SU-DHL-6 (cell line): ENCODE measurements around the gene AHSA1.

Source experiments
- CTCF ChIP-seq: fragments of 200-600 bp; sonication (generic); IDR thresholded peaks from one replicate; pipeline ENCODE4 v1.5.1; 2017; ENCODE audit warnings: antibody characterized with exemption, mild to moderate bottlenecking, low read length, moderate library complexity; ENCODE audit not compliant: insufficient read depth, poor library complexity, severe bottlenecking
- EZH2phosphoT487 ChIP-seq: fragments of 200-600 bp; sonication (generic), shearing (Covaris generic); conservative IDR thresholded peaks from 2 replicates; pipeline ENCODE4 v1.6.1; 2018; ENCODE audit warnings: mild to moderate bottlenecking, antibody characterized with exemption, low read length, moderate library complexity, mixed read lengths

GRCh38 chr14:77507762-77508161 lies 49.9 kb downstream of the AHSA1 start:
- no peak for TF ChIP-seq CTCF
- TF ChIP-seq EZH2phosphoT487 = no peak
